ENCODE data around the gene BRAT1.

- TF ChIP-seq CTCF (IDR thresholded peaks at IDR 0.05; ENCODE audit: low read depth, low read length, poor library complexity, severe bottlenecking), result no peak
- TF ChIP-seq EZH2phosphoT487 (IDR thresholded peaks at IDR 0.05; ENCODE audit: borderline replicate concordance, low read length), result no peak
Measured at GRCh38 chr7:2504128-2504888, 51.0 kb downstream of the BRAT1 start.

Data from DOHH2 (cell line).